ENCODE results near the gene DCLRE1B. TPM values are rescaled to one million over a fixed set of nuclear protein-coding genes. Genes with fewer than 3 reads are reported as not detected.
A peak's percentile ranks its signal among the peaks of the same experiment; 100 is the strongest.

The DCLRE1B gene
- polyA plus RNA-seq, 1 donor from 2014 or later: 3.6 TPM

DNA sequence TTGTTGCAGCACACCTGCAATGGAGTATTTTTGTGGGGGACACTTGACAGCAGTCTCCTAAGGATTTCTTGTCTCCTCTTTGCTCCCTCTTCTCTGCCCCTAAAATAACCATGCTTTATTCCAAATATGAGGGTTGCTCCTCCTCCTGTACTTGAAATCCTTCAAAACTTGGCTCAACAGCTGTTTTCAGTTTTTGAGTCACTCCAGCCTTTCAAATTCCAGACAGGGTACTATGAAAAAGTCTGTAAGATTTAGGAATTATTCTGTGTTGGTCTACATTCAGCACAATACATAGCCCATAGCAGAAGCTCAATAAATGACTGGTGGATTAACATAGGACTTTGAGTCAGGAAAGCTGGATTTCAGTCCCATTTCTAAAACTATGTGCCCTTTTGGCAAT, 6.0 kb upstream of the DCLRE1B start:
- Mint-ChIP-seq H3K4me1 (peaks cover 27 to 33% (median 30%) of the 10 kb centered on the region in 3 donors), H3K27ac (no peak overlapping the region), H3K4me3 (no peak overlapping the region), H3K9me3 (no peaks in the 10 kb centered on the region), H3K27me3 (no peaks in the 10 kb centered on the region), H3K36me3 (peaks cover 18% of the 10 kb centered on the region)

DNA sequence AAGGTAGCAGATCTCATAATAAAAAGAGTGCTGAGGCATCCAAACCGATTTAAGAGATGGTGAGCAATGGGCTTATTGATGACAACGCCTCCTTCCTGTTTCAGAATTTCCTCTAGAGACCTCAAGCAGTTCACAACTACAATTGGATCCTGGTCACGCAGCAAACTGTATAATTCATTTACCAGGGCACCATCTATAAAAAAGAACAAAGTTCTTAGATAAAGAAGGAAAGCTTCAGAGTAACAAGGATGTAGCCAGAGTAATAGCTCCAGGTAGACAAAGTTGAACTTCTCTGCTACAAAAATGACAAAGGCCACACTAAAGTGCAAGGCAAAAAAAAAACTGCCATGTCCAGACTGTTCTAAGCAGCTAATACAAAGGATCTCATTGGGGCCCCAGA, 3.9 kb upstream of the DCLRE1B start:
- H3K27ac Mint-ChIP-seq: peak overlapping the region in 1 of 3 donors; percentile 4
- H3K4me1 Mint-ChIP-seq: peaks cover 32 to 37% (median 36%) of the 10 kb centered on the region in 3 donors
- no peaks in the 10 kb centered on the region for H3K27me3 Mint-ChIP-seq
- H3K9me3 Mint-ChIP-seq: no peaks in the 10 kb centered on the region
- peak overlapping the region in 1 of 4 donors; percentile 30 for H3K4me3 Mint-ChIP-seq
- peaks cover 10% of the 10 kb centered on the region for H3K36me3 Mint-ChIP-seq

DNA sequence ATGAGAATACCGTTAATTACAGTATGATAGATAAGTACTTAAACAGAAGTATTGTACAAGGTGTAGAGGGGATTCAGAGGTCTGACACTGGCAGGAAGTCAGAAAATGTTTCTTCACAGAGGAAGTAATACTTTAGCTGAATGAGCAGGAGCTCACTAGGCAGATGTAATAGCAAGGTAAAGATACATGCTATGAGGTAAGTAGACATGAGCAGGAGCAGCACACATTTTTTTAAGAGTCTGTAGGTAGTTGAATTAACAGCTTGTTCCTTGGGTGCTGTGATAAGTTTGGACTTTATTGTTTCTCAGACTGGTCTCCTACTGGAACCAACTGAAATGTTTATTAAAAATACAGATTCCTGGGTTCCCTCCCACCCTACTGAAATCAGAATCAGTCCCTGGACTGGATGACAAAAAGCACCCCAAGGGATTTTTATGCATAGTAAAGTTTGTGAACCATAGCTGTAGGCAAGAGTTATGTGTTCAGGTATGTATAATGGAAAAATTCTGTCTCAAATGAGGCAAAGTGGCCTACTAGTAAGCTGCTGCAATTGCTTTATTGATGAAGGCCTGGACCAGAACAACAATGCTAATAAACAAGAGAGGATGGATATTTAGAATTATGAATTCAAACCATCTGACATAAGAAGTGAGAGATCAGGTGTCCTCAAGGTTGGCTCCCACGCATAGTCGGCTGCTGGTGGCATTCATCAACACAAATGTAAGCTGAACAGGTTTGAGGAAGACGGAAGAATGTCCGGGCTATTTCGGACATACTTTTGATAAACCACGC, 1.4 kb upstream of the DCLRE1B start:
- peaks cover 12% of the 10 kb centered on the region for H3K36me3 Mint-ChIP-seq
- peaks cover 26 to 32% (median 30%) of the 10 kb centered on the region in 3 donors for H3K4me1 Mint-ChIP-seq
- H3K4me3 Mint-ChIP-seq: peak overlapping the region; percentile 92 to 100 (median 98)
- peak overlapping the region; percentile 91 to 100 (median 98) for H3K27ac Mint-ChIP-seq
- no peaks in the 10 kb centered on the region for H3K27me3 Mint-ChIP-seq
- H3K9me3 Mint-ChIP-seq: no peaks in the 10 kb centered on the region

DNA sequence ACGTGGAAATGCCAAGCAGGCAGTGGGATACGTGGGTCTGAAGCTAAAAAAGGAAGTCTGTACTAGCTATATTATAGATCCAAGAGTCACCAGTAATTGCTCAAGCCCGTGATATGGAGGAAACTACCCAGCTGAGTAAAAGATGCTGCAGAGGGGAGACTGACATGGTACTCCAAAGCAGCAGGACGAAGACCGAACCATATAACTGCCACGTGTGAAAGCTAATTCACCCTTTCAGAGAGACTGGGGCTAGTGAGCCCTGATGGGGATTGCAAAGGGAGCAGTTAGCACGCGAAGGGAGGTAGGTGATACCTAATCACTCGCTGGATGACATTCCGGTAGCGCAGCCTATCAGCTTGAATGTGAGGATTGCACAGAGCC, 843 bp upstream of the DCLRE1B start:
- no peaks in the 10 kb centered on the region for H3K27me3 Mint-ChIP-seq
- peaks cover 13% of the 10 kb centered on the region for H3K36me3 Mint-ChIP-seq
- H3K4me1 Mint-ChIP-seq: peaks cover 24 to 32% (median 30%) of the 10 kb centered on the region in 3 donors
- peak overlapping the region; percentile 92 to 100 (median 98) for H3K4me3 Mint-ChIP-seq
- peak overlapping the region; percentile 91 to 100 (median 98) for H3K27ac Mint-ChIP-seq
- H3K9me3 Mint-ChIP-seq: no peaks in the 10 kb centered on the region

- Mint-ChIP-seq H3K27me3 (no peaks in the 10 kb centered on the region), H3K4me3 (peak overlapping the region; percentile 92 to 100 (median 98)), H3K4me1 (peaks cover 24 to 30% (median 29%) of the 10 kb centered on the region in 3 donors), H3K36me3 (peaks cover 10% of the 10 kb centered on the region), H3K27ac (peak overlapping the region; percentile 91 to 100 (median 98)), H3K9me3 (no peaks in the 10 kb centered on the region)
Observed at GRCh38 chr1:113905435-113905861, 322 bp downstream of the DCLRE1B start.

DNA sequence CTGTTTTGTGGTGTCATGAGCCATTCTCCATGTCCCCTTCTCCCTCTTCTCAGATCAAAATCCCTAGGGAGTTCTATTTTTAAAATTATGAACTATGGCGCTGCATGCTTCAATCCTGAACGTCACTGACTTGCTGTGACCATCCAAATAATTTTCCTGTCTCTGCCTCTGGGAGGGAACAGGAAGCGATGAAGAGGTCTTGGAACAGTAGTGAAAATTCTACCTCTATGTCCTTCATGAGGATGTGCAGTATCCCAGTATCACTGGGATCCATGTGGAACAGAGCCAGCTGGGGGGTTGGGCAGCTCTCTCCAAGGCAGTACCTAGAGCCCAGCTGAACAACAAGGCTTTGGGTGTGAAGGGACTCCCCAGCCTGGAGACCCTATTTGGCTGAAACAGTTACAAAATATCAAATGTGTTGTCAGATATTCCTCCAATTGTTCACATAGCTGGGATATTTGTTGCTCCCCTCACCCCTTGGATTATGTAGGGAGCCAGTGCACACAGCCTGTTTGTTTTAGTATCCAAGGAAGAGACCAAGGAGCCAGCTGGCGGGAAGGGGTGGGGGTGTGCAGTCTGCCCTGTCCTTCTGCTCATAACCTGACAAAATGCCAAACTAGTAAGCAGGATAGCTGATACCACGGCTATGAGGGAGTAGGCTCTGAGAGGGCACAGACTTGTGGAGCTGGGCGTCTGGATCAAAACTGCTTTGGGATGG, 7.6 kb downstream of the DCLRE1B start:
- no peak overlapping the region for H3K27ac Mint-ChIP-seq
- no peaks in the 10 kb centered on the region for H3K27me3 Mint-ChIP-seq

GRCh38 chr1:113913312-113913668, 8.2 kb downstream of the DCLRE1B start:
- Mint-ChIP-seq H3K27me3 (no peaks in the 10 kb centered on the region), H3K27ac (peak overlapping the region in 1 of 3 donors; percentile 63), H3K4me1 (peaks cover 0 to 4% (median 3%) of the 10 kb centered on the region in 3 donors), H3K36me3 (peaks cover 4% of the 10 kb centered on the region), H3K4me3 (no peak overlapping the region), H3K9me3 (no peaks in the 10 kb centered on the region)

More for the DNA sequence above, 7.6 kb downstream of the DCLRE1B start:
- Mint-ChIP-seq H3K4me1 (peaks cover 0 to 5% (median 4%) of the 10 kb centered on the region in 3 donors), H3K9me3 (no peaks in the 10 kb centered on the region), H3K4me3 (no peak overlapping the region), H3K36me3 (peaks cover 4% of the 10 kb centered on the region)

GRCh38 chr1:113913887-113914664, 8.9 kb downstream of the DCLRE1B start:
- Mint-ChIP-seq H3K27me3 (no peaks in the 10 kb centered on the region), H3K27ac (no peak overlapping the region), H3K9me3 (no peaks in the 10 kb centered on the region), H3K36me3 (no peaks in the 10 kb centered on the region), H3K4me3 (no peak overlapping the region), H3K4me1 (peaks cover 2 to 4% (median 3%) of the 10 kb centered on the region in 3 donors)

- H3K4me3 Mint-ChIP-seq: no peak overlapping the region
- no peaks in the 10 kb centered on the region for H3K36me3 Mint-ChIP-seq
- H3K9me3 Mint-ChIP-seq: no peaks in the 10 kb centered on the region
- no peaks in the 10 kb centered on the region for H3K27me3 Mint-ChIP-seq
- H3K27ac Mint-ChIP-seq: no peak overlapping the region
- peaks cover 0 to 2% (median 2%) of the 10 kb centered on the region in 3 donors for H3K4me1 Mint-ChIP-seq
Observed at GRCh38 chr1:113916974-113917373, 11.8 kb downstream of the DCLRE1B start.

GRCh38 chr1:113917400-113918082, 12.4 kb downstream of the DCLRE1B start:
- H3K36me3 Mint-ChIP-seq: no peaks in the 10 kb centered on the region
- H3K9me3 Mint-ChIP-seq: no peaks in the 10 kb centered on the region
- peaks cover 2% of the 10 kb centered on the region for H3K27me3 Mint-ChIP-seq
- no peak overlapping the region for H3K27ac Mint-ChIP-seq
- peaks cover 0 to 2% (median 2%) of the 10 kb centered on the region in 3 donors for H3K4me1 Mint-ChIP-seq
- H3K4me3 Mint-ChIP-seq: no peak overlapping the region

DNA sequence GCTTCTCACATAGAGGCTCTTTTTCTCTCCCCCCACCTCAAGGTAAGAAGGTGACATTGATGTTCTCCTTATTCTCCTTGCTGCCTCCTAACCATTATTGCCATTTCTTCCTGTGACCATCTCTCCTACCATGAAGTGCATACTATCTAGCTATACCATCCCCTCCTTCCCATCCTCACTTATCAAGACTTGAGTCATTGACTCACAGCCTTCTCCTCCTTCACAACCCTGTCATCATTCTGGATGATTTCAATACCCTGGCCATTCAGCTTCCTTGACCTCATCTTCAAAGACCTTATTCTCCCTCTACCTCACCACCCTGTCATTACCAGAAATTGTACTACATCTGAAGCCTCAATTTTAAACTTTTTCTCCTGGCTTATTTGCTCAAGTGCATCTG, 13.1 kb downstream of the DCLRE1B start:
- H3K4me1 Mint-ChIP-seq: peaks cover 0 to 2% (median 2%) of the 10 kb centered on the region in 3 donors
- H3K36me3 Mint-ChIP-seq: no peaks in the 10 kb centered on the region
- peaks cover 7% of the 10 kb centered on the region for H3K27me3 Mint-ChIP-seq
- no peak overlapping the region for H3K4me3 Mint-ChIP-seq
- H3K27ac Mint-ChIP-seq: peak overlapping the region in 1 of 3 donors; percentile 6
- no peaks in the 10 kb centered on the region for H3K9me3 Mint-ChIP-seq

DNA sequence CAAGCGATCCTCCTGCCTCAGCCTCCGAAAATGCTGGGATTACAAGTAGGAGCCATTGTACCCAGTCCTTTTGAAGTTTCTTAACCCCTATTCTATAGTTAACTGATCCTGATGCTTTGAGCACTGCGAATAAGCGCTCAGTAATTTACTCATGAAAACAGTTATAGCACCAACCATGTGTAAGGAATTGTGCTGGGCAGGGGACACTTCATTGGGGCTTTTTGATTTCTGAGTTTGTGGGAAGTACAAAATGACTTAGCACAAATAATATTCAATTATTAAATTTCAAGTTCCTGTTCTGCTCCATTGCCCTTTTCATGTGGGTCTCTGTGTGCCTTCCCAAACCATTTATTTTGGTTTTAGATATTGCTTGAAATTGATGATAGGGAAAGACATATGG, 17.8 kb downstream of the DCLRE1B start:
- H3K4me1 Mint-ChIP-seq: peaks cover 4 to 6% (median 5%) of the 10 kb centered on the region in 3 donors
- H3K27ac Mint-ChIP-seq: no peak overlapping the region
- H3K9me3 Mint-ChIP-seq: no peaks in the 10 kb centered on the region
- H3K27me3 Mint-ChIP-seq: peaks cover 7% of the 10 kb centered on the region
- no peaks in the 10 kb centered on the region for H3K36me3 Mint-ChIP-seq
- H3K4me3 Mint-ChIP-seq: no peak overlapping the region

- no peaks in the 10 kb centered on the region for H3K9me3 Mint-ChIP-seq
- no peak overlapping the region for H3K4me3 Mint-ChIP-seq
- H3K36me3 Mint-ChIP-seq: no peaks in the 10 kb centered on the region
- H3K27ac Mint-ChIP-seq: no peak overlapping the region
- peaks cover 7% of the 10 kb centered on the region for H3K27me3 Mint-ChIP-seq
- H3K4me1 Mint-ChIP-seq: peaks cover 9 to 14% (median 13%) of the 10 kb centered on the region in 3 donors
Observed at GRCh38 chr1:113924473-113924872, 19.3 kb downstream of the DCLRE1B start.

- Mint-ChIP-seq H3K27me3 (no peaks in the 10 kb centered on the region), H3K27ac (peak overlapping the region; percentile 98 to 100 (median 100)), H3K36me3 (no peaks in the 10 kb centered on the region), H3K4me3 (peak overlapping the region; percentile 98 to 100 (median 99)), H3K4me1 (peaks cover 32 to 43% (median 41%) of the 10 kb centered on the region in 3 donors), H3K9me3 (no peaks in the 10 kb centered on the region)
Observed at GRCh38 chr1:113928187-113928930, 23.2 kb downstream of the DCLRE1B start.

All from IgD-negative memory B cell (primary cell).